Kidney tubule cell (primary cell): Measurements from ENCODE around the gene HSD3B7.

Experiments used
- DNase-seq: peaks from one replicate; pipeline ENCODE4 v3.0.0-alpha.2; 2018; ENCODE audit warnings: low spot score

The HSD3B7 gene

GRCh38 chr16:30983898-30984610 is 953 bp upstream of the HSD3B7 start:
- no peak for DNase-seq

- DNase-seq: peak; percentile 88
Observed at GRCh38 chr16:30985401-30986128, 558 bp downstream of the HSD3B7 start.

- no peak for DNase-seq
Observed at GRCh38 chr16:30986129-30986991, 1.4 kb downstream of the HSD3B7 start.

- no peak for DNase-seq
Observed at GRCh38 chr16:30987581-30988190, 2.7 kb downstream of the HSD3B7 start.

- no peak for DNase-seq
Observed at GRCh38 chr16:30989469-30990047, 4.6 kb downstream of the HSD3B7 start.

- DNase-seq: no peak
Observed at GRCh38 chr16:30990105-30990504, 5.1 kb downstream of the HSD3B7 start.

GRCh38 chr16:30991052-30991451 is 6.0 kb downstream of the HSD3B7 start:
- DNase-seq: no peak

- DNase-seq: no peak
Observed at GRCh38 chr16:30992276-30992780, 7.3 kb downstream of the HSD3B7 start.

GRCh38 chr16:30992931-30993816 is 8.2 kb downstream of the HSD3B7 start:
- no peak for DNase-seq

GRCh38 chr16:30995927-30996323 is 10.9 kb downstream of the HSD3B7 start:
- DNase-seq: no peak

GRCh38 chr16:30996324-30996984 is 11.4 kb downstream of the HSD3B7 start:
- peak; percentile 68 for DNase-seq

- DNase-seq: peak; percentile 84
Observed at GRCh38 chr16:30996985-30997724, 12.1 kb downstream of the HSD3B7 start.

- peak; percentile 83 for DNase-seq
Observed at GRCh38 chr16:30997725-30998711, 13.0 kb downstream of the HSD3B7 start.

- no peak for DNase-seq
Observed at GRCh38 chr16:30998852-30999761, 14.1 kb downstream of the HSD3B7 start.

- no peak for DNase-seq
Observed at GRCh38 chr16:31000671-31001382, 15.8 kb downstream of the HSD3B7 start.

- no peak for DNase-seq
Observed at GRCh38 chr16:31001507-31002249, 16.7 kb downstream of the HSD3B7 start.
